Kidney glomerular epithelial cell (primary cell): ENCODE measurements around the gene SUPT3H.
A peak's percentile ranks its signal among the peaks of the same experiment; 100 is the strongest.

Experiments used
- DNase-seq: peaks from one replicate; lab custom pipeline; 2025; lab: John Stamatoyannopoulos, UW

SUPT3H gene

GRCh38 chr6:45002390-45003105, 375.2 kb downstream of the SUPT3H start:
- DNase-seq = no peak

- DNase-seq = no peak
Measured at GRCh38 chr6:45001663-45002062, 376.1 kb downstream of the SUPT3H start.

GRCh38 chr6:45000833-45001232, 376.9 kb downstream of the SUPT3H start:
- no peak for DNase-seq

- DNase-seq = no peak
Measured at GRCh38 chr6:44999066-44999465, 378.7 kb downstream of the SUPT3H start.

- DNase-seq = no peak
Measured at GRCh38 chr6:44995486-44996132, 382.1 kb downstream of the SUPT3H start.

GRCh38 chr6:44989391-44989790, 388.3 kb downstream of the SUPT3H start:
- DNase-seq = no peak

GRCh38 chr6:44985006-44985405, 392.7 kb downstream of the SUPT3H start:
- no peak for DNase-seq

- no peak for DNase-seq
Measured at GRCh38 chr6:44983467-44984365, 394.0 kb downstream of the SUPT3H start.

GRCh38 chr6:44980841-44981240, 396.9 kb downstream of the SUPT3H start:
- DNase-seq = no peak

- no peak for DNase-seq
Measured at GRCh38 chr6:44976677-44977641, 400.8 kb downstream of the SUPT3H start.

GRCh38 chr6:44974511-44974910, 403.2 kb downstream of the SUPT3H start:
- DNase-seq = no peak

GRCh38 chr6:44972709-44973108, 405.0 kb downstream of the SUPT3H start:
- DNase-seq = no peak

GRCh38 chr6:44969446-44970185, 408.1 kb downstream of the SUPT3H start:
- no peak for DNase-seq

GRCh38 chr6:44967481-44967880, 410.3 kb downstream of the SUPT3H start:
- no peak for DNase-seq

- DNase-seq = peak; percentile 89
Measured at GRCh38 chr6:44966449-44967092, 411.2 kb downstream of the SUPT3H start.

GRCh38 chr6:44965708-44966107, 412.0 kb downstream of the SUPT3H start:
- DNase-seq = no peak

- DNase-seq = no peak
Measured at GRCh38 chr6:44960898-44961297, 416.8 kb downstream of the SUPT3H start.

GRCh38 chr6:44959651-44960050, 418.1 kb downstream of the SUPT3H start:
- no peak for DNase-seq

- no peak for DNase-seq
Measured at GRCh38 chr6:44957156-44957555, 420.6 kb downstream of the SUPT3H start.

GRCh38 chr6:44956396-44956795, 421.3 kb downstream of the SUPT3H start:
- DNase-seq = no peak
